BLaER1 treated with 17β-estradiol and CSF1 and Interleukin-3, amounts not matched to agents 10 nM and 100 nM (cell line): ENCODE measurements around the gene ELOVL1.
"Not testable (repeated sequence)": the region's sequence is repeated elsewhere in the genome, so short reads cannot be mapped to it uniquely, and the experiment has no call there.

ENCODE experiments used
- H3K27ac ChIP-seq, 11 experiments: shearing (Covaris generic); formaldehyde crosslinking; 2 replicates each; pipeline ENCODE4 v1.8.1; 2022
- H3K27me3 ChIP-seq, 11 experiments: shearing (Covaris generic); formaldehyde crosslinking; 2 replicates each; pipeline ENCODE4 v1.8.1; 2022
- H3K36me3 ChIP-seq, 11 experiments: shearing (Covaris generic); formaldehyde crosslinking; 2 replicates each; pipeline ENCODE4 v1.8.1; 2022
- H3K4me1 ChIP-seq, 10 experiments: shearing (Covaris generic); formaldehyde crosslinking; 2 replicates each; pipeline ENCODE4 v1.8.1; 2022
- H3K4me2 ChIP-seq, 11 experiments: shearing (Covaris generic); formaldehyde crosslinking; 2 replicates each; pipeline ENCODE4 v1.8.1; 2022
- H3K4me3 ChIP-seq, 10 experiments: shearing (Covaris generic); formaldehyde crosslinking; 2 replicates each; pipeline ENCODE4 v1.8.1; 2022
- H3K9ac ChIP-seq, 11 experiments: shearing (Covaris generic); formaldehyde crosslinking; 2 replicates each; pipeline ENCODE4 v1.8.1; 2022
- H3K9me3 ChIP-seq, 11 experiments: shearing (Covaris generic); formaldehyde crosslinking; replicated peaks in 1 of 11; 2 replicates each; pipeline ENCODE4 v1.8.1; 2022
- H4K20me1 ChIP-seq, 11 experiments: shearing (Covaris generic); formaldehyde crosslinking; 2 replicates each; pipeline ENCODE4 v1.8.1; 2022
- Cebpa-rat ChIP-seq, 11 experiments: shearing (Covaris generic); IDR thresholded peaks; 2 replicates each; pipeline ENCODE4 v1.8.1; 2022

The ELOVL1 gene

DNA sequence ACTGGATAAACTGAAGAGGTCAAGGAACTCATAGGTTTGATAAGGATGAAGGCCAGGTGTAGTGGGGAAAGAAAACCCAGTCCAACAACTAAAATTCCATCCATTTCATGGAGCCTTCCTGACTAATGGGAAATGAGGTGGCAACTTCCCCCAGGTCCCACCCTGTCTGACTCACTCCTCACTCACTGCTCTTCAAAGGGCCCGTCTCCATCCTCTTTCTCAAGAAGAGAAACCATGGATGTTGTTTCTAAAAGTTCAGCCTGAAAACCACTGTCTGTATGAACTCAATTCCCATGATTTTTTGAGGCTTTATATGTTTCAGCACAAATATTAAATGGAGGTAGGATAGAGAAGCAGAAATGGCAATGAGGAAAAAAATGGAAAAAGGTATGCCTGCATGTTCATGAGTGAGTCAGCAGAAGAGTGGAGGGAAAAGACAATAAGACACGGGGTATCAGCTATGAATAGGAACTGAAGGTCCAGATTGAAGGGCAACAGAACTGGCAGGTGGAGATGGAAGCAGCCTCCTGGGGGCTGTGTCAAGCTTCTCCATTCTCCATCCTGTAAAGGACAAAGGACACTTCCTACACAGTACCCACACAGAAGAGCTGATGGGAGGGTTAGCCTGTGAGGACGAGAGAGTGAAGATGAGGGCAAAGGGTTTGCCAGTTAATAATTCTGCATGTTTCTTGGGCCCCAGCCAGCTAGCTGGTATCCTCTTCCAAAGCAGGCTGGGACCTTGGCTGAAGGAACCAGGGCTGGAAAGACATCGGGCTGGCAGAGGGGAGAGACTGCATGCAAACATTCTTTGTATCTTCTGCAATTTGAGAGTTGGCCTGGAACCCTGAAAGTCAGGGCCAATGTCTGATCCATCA is 5.5 kb upstream of the ELOVL1 start:
- no peak for TF ChIP-seq Cebpa-rat (IDR thresholded peaks at IDR 0.05)
- Histone ChIP-seq H3K36me3 (peaks cover 0 to 48% (median 6%) of the 10 kb centered on the region in 11 experiments; a peak in 7 of 22 replicates), H3K4me2 (peak overlapping the region in 5 of 11 experiments; percentile 36 to 59 (median 55); a peak in 10 of 22 replicates), H3K4me1 (peaks cover 8 to 53% (median 20%) of the 10 kb centered on the region in 10 experiments), H3K4me3 (no peak overlapping the region), H4K20me1 (peaks cover 0 to 4% (median 0%) of the 10 kb centered on the region in 11 experiments; a peak in 2 of 22 replicates), H3K27ac (peak overlapping the region in 2 of 11 experiments; percentile 4 to 15; a peak in 2 of 22 replicates), H3K27me3 (no peaks in the 10 kb centered on the region), H3K9ac (no peak overlapping the region), H3K9me3 (no peaks in the 10 kb centered on the region)

- no peak overlapping the region for H3K27ac ChIP-seq
Observed at GRCh38 chr1:43372172-43372571, 4.4 kb upstream of the ELOVL1 start.

DNA sequence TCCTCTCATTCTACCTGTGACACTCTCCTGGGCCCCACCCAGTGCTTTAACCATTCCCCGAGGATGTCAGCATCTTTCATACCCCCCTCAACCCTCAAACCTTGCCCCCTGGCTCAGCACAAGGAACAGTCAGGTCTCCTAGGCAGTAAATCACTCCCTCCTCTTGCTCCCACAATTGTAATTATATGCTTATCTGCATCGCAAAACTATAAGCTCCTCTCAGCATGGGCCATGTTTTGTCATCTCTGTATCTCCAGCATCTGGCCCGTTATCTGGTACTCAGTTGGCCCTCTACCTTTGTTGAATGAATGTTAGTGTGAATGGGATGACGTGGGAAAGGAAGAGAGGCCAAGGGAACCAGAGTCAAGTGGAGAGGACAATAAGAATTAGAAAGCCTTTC is 2.8 kb upstream of the ELOVL1 start:
- H3K27me3 ChIP-seq = no peaks in the 10 kb centered on the region
- peaks cover 2 to 32% (median 8%) of the 10 kb centered on the region in 11 experiments; a peak in 21 of 22 replicates for H3K36me3 ChIP-seq
- H3K27ac ChIP-seq = no peak overlapping the region
- H4K20me1 ChIP-seq = peaks cover 5 to 18% (median 15%) of the 10 kb centered on the region in 11 experiments; a peak in 15 of 22 replicates
- peak overlapping the region in 2 of 11 experiments; percentile 20 to 100; a peak in 1 of 22 replicates for H3K4me2 ChIP-seq
- H3K4me3 ChIP-seq = no peak overlapping the region
- H3K9ac ChIP-seq = no peak overlapping the region
- H3K4me1 ChIP-seq = peaks cover 23 to 59% (median 35%) of the 10 kb centered on the region in 10 experiments
- H3K9me3 ChIP-seq = no peaks in the 10 kb centered on the region
- no peak for TF ChIP-seq Cebpa-rat (IDR thresholded peaks at IDR 0.05)

More at GRCh38 chr1:43372172-43372571, 4.4 kb upstream of the ELOVL1 start:
- peaks cover 0 to 37% (median 6%) of the 10 kb centered on the region in 11 experiments; a peak in 7 of 22 replicates for H3K36me3 ChIP-seq
- H3K9me3 ChIP-seq = no peaks in the 10 kb centered on the region
- no peak for TF ChIP-seq Cebpa-rat (IDR thresholded peaks at IDR 0.05)
- no peaks in the 10 kb centered on the region for H3K27me3 ChIP-seq
- no peak overlapping the region for H3K9ac ChIP-seq
- no peak overlapping the region for H3K4me3 ChIP-seq
- peaks cover 0 to 4% (median 0%) of the 10 kb centered on the region in 11 experiments; a peak in 4 of 22 replicates for H4K20me1 ChIP-seq
- peaks cover 8 to 53% (median 20%) of the 10 kb centered on the region in 10 experiments for H3K4me1 ChIP-seq
- no peak overlapping the region for H3K4me2 ChIP-seq

GRCh38 chr1:43369779-43370178 is 2.0 kb upstream of the ELOVL1 start:
- Histone ChIP-seq H3K36me3 (peaks cover 9 to 35% (median 16%) of the 10 kb centered on the region in 11 experiments), H3K4me1 (peaks cover 27 to 65% (median 42%) of the 10 kb centered on the region in 10 experiments), H3K4me2 (peak overlapping the region in 6 of 11 experiments; percentile 9 to 100 (median 68); a peak in 8 of 22 replicates), H3K9ac (0 out of 22 replicates have a peak overlapping the region, but pooled peaks of 1 of the 11 experiments have one; percentile 22), H4K20me1 (peaks cover 5 to 26% (median 22%) of the 10 kb centered on the region in 11 experiments; a peak in 15 of 22 replicates)
- H3K27ac ChIP-seq, H3K4me3 ChIP-seq, H3K27me3 ChIP-seq, H3K9me3 ChIP-seq: not testable (repeated sequence)

DNA sequence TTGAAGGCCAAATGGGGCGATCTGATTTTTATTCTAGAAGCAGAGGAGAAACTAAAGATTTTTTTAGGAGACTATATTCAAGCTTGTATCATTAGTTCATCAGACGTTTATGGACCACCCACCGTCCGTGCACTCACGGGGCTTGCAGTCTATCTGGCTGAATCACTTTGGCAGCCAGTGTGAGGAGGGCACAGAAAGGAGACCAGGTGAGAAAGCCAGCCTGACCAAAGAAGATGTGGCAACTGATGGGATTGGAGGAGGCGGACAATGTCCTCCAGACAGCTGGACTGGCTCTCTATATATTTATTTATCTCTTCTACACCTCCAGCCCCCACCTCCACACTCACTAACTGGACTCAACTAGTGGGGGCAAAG is 822 bp upstream of the ELOVL1 start:
- no peak for TF ChIP-seq Cebpa-rat (IDR thresholded peaks at IDR 0.05)
- Histone ChIP-seq H3K9me3 (no peaks in the 10 kb centered on the region), H3K27ac (peak overlapping the region; percentile 70 to 97 (median 88)), H3K4me3 (peak overlapping the region; percentile 80 to 92 (median 84)), H4K20me1 (peaks cover 5 to 37% (median 31%) of the 10 kb centered on the region in 11 experiments; a peak in 17 of 22 replicates), H3K4me1 (peaks cover 27 to 71% (median 52%) of the 10 kb centered on the region in 10 experiments), H3K9ac (peak overlapping the region; percentile 85 to 96 (median 93)), H3K36me3 (peaks cover 21 to 47% (median 28%) of the 10 kb centered on the region in 11 experiments), H3K27me3 (no peaks in the 10 kb centered on the region), H3K4me2 (peak overlapping the region; percentile 92 to 100 (median 99))

DNA sequence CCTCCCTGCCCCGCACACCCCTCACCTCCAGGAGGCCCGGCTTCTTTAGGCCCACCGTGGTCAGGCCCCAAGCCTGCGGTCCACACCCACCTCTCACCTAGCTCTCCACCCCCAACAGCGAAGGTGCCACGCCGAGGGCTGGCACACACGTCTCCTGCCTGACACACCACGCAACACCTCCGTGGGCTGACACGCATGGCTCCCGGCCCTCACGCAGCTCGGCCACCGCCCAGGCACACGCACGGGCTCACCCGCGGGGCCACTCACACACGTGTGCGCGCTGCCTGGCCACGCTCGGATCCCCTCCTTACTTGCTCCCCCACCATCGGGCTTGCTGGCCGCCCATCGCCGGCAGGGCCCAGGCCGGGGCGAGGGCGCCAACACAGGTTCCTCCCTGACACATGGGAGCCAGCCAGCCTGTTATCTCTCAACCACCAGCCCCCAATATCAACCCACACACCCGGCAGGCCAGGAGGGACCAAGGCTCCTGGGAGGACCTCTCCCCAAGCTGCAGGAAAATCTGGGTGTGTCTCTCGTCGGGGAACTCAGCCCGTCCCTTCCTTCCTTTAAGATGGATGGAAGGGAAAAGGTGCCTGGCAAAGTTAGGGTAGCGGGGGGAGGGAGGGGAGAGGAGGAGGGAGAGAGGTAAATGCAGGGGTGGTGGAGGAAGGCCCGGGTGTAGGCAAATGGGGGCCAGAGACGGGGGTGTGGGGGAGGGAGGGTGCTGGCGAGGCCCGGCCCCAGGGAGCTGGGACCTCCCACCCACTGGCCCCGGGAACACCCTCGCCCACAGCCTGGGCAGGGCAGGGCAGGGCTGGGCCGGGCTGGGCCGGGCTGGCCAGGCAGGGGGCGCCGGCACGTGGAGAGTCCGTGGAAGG is 546 bp downstream of the ELOVL1 start:
- H3K4me3 ChIP-seq = peak overlapping the region; percentile 80 to 92 (median 84)
- peak overlapping the region; percentile 85 to 96 (median 93) for H3K9ac ChIP-seq
- peaks cover 33 to 71% (median 60%) of the 10 kb centered on the region in 10 experiments for H3K4me1 ChIP-seq
- H3K27ac ChIP-seq = peak overlapping the region; percentile 83 to 97 (median 88)
- H3K4me2 ChIP-seq = peak overlapping the region; percentile 91 to 100 (median 100)
- no peaks in the 10 kb centered on the region for H3K9me3 ChIP-seq
- TF ChIP-seq Cebpa-rat (IDR thresholded peaks at IDR 0.05) = no peak
- H4K20me1 ChIP-seq = peaks cover 5 to 48% (median 38%) of the 10 kb centered on the region in 11 experiments; a peak in 17 of 22 replicates
- H3K36me3 ChIP-seq = peaks cover 35 to 51% (median 41%) of the 10 kb centered on the region in 11 experiments
- no peaks in the 10 kb centered on the region for H3K27me3 ChIP-seq

- Histone ChIP-seq H3K36me3 (peaks cover 41 to 55% (median 47%) of the 10 kb centered on the region in 11 experiments), H3K9ac (peak overlapping the region; percentile 85 to 96 (median 93)), H4K20me1 (peaks cover 5 to 54% (median 44%) of the 10 kb centered on the region in 11 experiments; a peak in 18 of 22 replicates), H3K9me3 (no peaks in the 10 kb centered on the region), H3K4me2 (peak overlapping the region; percentile 91 to 100 (median 100)), H3K4me1 (peaks cover 39 to 76% (median 67%) of the 10 kb centered on the region in 10 experiments), H3K4me3 (peak overlapping the region; percentile 80 to 92 (median 84)), H3K27ac (peak overlapping the region; percentile 83 to 97 (median 88); a peak in 21 of 22 replicates), H3K27me3 (no peaks in the 10 kb centered on the region)
- no peak for TF ChIP-seq Cebpa-rat (IDR thresholded peaks at IDR 0.05)
Observed at GRCh38 chr1:43366601-43367025, 1.2 kb downstream of the ELOVL1 start.

DNA sequence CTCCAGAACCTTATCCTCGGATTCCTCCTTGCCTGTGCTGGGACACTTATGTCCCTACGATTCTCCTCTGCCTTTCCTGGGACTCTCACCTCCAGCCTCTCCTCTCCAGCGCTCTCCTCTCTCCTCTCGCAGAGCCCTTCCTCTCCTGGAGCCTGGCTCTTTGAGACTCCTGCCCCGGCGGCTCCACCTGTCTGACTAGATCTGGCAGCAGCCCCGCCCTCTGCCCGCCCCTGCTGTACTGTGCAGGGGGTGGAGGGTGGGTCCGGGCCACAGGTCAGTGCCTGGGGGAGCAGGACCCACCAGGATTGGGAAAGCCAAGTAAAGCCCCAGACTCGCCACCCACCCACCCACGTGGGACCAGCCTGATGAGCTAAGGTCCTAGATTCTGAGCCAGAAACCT is 1.6 kb downstream of the ELOVL1 start:
- H3K9me3 ChIP-seq = no peaks in the 10 kb centered on the region
- peaks cover 45 to 59% (median 51%) of the 10 kb centered on the region in 11 experiments for H3K36me3 ChIP-seq
- peak overlapping the region; percentile 85 to 96 (median 93); a peak in 21 of 22 replicates for H3K9ac ChIP-seq
- H3K27ac ChIP-seq = peak overlapping the region in 7 of 11 experiments; percentile 23 to 97 (median 93); a peak in 12 of 22 replicates
- H3K4me3 ChIP-seq = peak overlapping the region; percentile 80 to 92 (median 84); a peak in 19 of 20 replicates
- H3K4me1 ChIP-seq = peaks cover 44 to 80% (median 71%) of the 10 kb centered on the region in 10 experiments
- no peak for TF ChIP-seq Cebpa-rat (IDR thresholded peaks at IDR 0.05)
- H4K20me1 ChIP-seq = peaks cover 5 to 59% (median 47%) of the 10 kb centered on the region in 11 experiments; a peak in 18 of 22 replicates
- H3K4me2 ChIP-seq = peak overlapping the region; percentile 91 to 100 (median 100)
- no peaks in the 10 kb centered on the region for H3K27me3 ChIP-seq
